ENCODE data around the gene BTBD6. TPM values are rescaled to one million over a fixed set of nuclear protein-coding genes. Genes with fewer than 3 reads are reported as not detected.
"Not testable (repeated sequence)": the region's sequence is repeated elsewhere in the genome, so short reads cannot be mapped to it uniquely, and the experiment has no call there.

The BTBD6 gene
- total and polyA plus RNA-seq, 2 donors (not counting 3 experiments of a cell fraction or from before 2014, with no cell fraction given): 63.1 to 65.0 TPM

GRCh38 chr14:105294142-105294597 is 45.8 kb downstream of the BTBD6 start:
- Histone ChIP-seq H3K27me3 (ENCODE audit: control insufficient read depth in 2 of 2, insufficient read depth in 2 of 2, low read length in 2 of 2) (no peaks in the 10 kb centered on the region), H3K9me3 (replicated peaks; ENCODE audit: control insufficient read depth, insufficient read depth, low read length) (no peaks in the 10 kb centered on the region), H3K27ac (ENCODE audit: insufficient read depth, low read depth, low read length) (peak overlapping the region; percentile 46), H3K4me2 (ENCODE audit: insufficient read depth, low read length) (peak overlapping the region; percentile 44), H2AFZ (ENCODE audit: low read depth, low read length) (no peak overlapping the region), H3K9me1 (replicated peaks; ENCODE audit: control insufficient read depth, extremely low read depth, insufficient read depth, low read length) (no peaks in the 10 kb centered on the region), H3K79me2 (ENCODE audit: control insufficient read depth, insufficient read depth, low read length) (peaks cover 48% of the 10 kb centered on the region), H3K4me1 (ENCODE audit: control insufficient read depth, extremely low read depth, insufficient read depth, low read length) (peaks cover 27% of the 10 kb centered on the region), H3K4me3 (replicated peaks in 1 of 3; ENCODE audit: insufficient read depth in 1 of 3, low read depth in 1 of 3, low read length in 3 of 3) (no peak overlapping the region), H3K9ac (replicated peaks; ENCODE audit: extremely low read depth, insufficient read depth, low read length) (peak overlapping the region; percentile 55), H4K20me1 (replicated peaks; ENCODE audit: control insufficient read depth, extremely low read depth, insufficient read depth, low read length) (no peaks in the 10 kb centered on the region), H3K36me3 (ENCODE audit: control insufficient read depth in 2 of 2, extremely low read depth in 1 of 2, insufficient read depth in 2 of 2, low read length in 2 of 2) (no peaks in the 10 kb centered on the region)
- CTCF ChIA-PET: interaction anchor here (0.6 to 1.0 kb wide), 2 partner anchors 58 to 204 kb away, joined by 3 to 4 read pairs; no protein-coding TSS in a partner anchor
- FAIRE-seq: peak; percentile 96
- intact Hi-C loops (cut with micrococcal nuclease) (no loop called here), dilution Hi-C loops (cut with MboI; ENCODE audit: extremely low pct_ligation_motif_present, low sequenced_read_pairs) (no loop called here)
- TF ChIP-seq CTCF (IDR thresholded peaks at IDR 0.05; ENCODE audit: extremely low read depth in 1 of 2, insufficient read depth in 1 of 2, low read depth in 1 of 2, low read length in 2 of 2): no peak
- TF ChIP-seq MAX (IDR thresholded peaks at IDR 0.05; ENCODE audit: insufficient read depth, insufficient read length): peak; percentile 4
- peak; percentile 36 for TF ChIP-seq POLR2AphosphoS5 (IDR thresholded peaks at IDR 0.05; ENCODE audit: insufficient read depth, low read depth, low read length)
- no peak for TF ChIP-seq GATA2 (IDR thresholded peaks at IDR 0.05; ENCODE audit: insufficient read depth, insufficient read length, low read depth, low read length)
- peak; percentile 89 for DNase-seq (ENCODE audit: low read depth, low spot score)
- POLR2A ChIA-PET: no interaction called here
- no TSS peak for BruUV-seq (replicated peaks)

- H3K27ac ChIP-seq (ENCODE audit: insufficient read depth, low read depth, low read length); H3K4me2 ChIP-seq (ENCODE audit: insufficient read depth, low read length); H3K27me3 ChIP-seq (ENCODE audit: control insufficient read depth in 2 of 2, insufficient read depth in 2 of 2, low read length in 2 of 2); dilution Hi-C loops (cut with MboI; ENCODE audit: extremely low pct_ligation_motif_present, low sequenced_read_pairs); H3K36me3 ChIP-seq (ENCODE audit: control insufficient read depth in 2 of 2, extremely low read depth in 1 of 2, insufficient read depth in 2 of 2, low read length in 2 of 2); H3K9ac ChIP-seq (replicated peaks; ENCODE audit: extremely low read depth, insufficient read depth, low read length); intact Hi-C loops (cut with micrococcal nuclease); DNase-seq (ENCODE audit: low read depth, low spot score); H4K20me1 ChIP-seq (replicated peaks; ENCODE audit: control insufficient read depth, extremely low read depth, insufficient read depth, low read length); H2AFZ ChIP-seq (ENCODE audit: low read depth, low read length); FAIRE-seq; H3K4me3 ChIP-seq (replicated peaks in 1 of 3; ENCODE audit: insufficient read depth in 1 of 3, low read depth in 1 of 3, low read length in 3 of 3); H3K9me3 ChIP-seq (replicated peaks; ENCODE audit: control insufficient read depth, insufficient read depth, low read length); BruUV-seq (replicated peaks); H3K9me1 ChIP-seq (replicated peaks; ENCODE audit: control insufficient read depth, extremely low read depth, insufficient read depth, low read length); POLR2A ChIA-PET: not testable (repeated sequence)
- Histone ChIP-seq H3K4me1 (ENCODE audit: control insufficient read depth, extremely low read depth, insufficient read depth, low read length) (peaks cover 36% of the 10 kb centered on the region), H3K79me2 (ENCODE audit: control insufficient read depth, insufficient read depth, low read length) (peaks cover 52% of the 10 kb centered on the region)
- CTCF ChIA-PET: interaction anchor here (0.8 kb wide), 1 partner anchor 18 kb away, joined by 3 read pairs; the partner anchor contains the start of gene PACS2
These were observed 49.0 kb downstream of the BTBD6 start for GRCh38 chr14:105297311-105297710.
